T-helper 1 cell (primary cell): ENCODE data around the gene CRYBG3.

Experiments used
- DNase-seq, 5 donors: peaks; one replicate each; pipeline ENCODE4 v3.0.0-alpha.2; 2012 to 2020

The CRYBG3 gene

DNA sequence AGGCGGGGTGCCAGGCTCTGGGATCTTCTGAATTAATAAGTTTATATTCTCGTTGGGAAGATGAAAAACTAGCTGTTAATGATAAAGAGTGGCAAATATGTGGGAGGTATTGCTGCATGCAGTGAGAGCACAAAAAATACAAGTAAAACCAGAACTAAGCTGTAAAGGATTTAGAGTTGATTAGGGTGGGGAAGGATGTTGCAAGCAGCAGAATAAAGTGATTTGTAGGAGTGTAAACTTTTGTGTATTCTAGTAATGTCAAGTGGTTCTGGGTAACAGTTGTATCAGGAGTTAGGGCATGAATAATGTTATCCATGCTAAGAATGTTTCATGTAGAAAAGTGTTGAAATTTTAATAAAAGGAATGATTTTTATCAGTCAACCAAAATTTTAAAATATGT lies 18.1 kb downstream of the CRYBG3 start:
- DNase-seq = no peak

DNA sequence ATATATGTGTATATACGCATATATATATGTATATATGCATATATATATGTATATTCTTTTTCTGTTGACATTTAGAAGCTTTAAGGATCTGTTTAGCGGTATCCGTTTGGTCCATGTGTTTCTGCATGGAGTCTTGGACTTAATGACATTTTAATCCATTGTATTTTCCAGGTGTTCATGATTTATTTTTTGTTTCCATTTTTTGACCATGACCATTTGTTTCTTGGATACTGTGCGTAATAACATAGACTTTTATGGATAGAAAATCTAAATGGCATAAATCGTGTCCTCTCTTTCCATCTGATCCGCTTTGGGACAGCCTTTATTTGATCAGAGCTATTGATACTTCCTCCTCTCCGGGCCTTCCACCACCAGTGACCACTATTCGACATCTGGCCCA lies 19.5 kb downstream of the CRYBG3 start:
- DNase-seq = no peak

DNA sequence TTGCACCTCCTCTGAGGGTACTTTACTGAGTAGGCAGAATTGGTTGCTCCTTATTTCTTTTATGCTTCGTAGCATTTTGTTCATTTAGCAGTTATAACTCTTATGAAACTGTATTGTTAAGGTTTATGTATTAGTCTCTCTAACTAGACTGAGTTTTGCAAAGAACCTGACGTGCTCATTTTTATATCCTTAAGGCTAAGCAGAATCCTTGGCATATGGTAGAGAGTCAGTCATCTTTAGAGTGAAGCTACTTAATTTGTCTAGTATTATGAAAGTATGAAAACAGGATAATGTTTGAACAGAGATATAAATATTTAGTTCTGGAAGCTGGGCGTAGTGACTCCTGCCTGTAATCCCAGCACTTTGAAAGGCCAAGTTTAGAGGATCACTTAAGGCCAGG lies 20.1 kb downstream of the CRYBG3 start:
- DNase-seq = no peak

DNA sequence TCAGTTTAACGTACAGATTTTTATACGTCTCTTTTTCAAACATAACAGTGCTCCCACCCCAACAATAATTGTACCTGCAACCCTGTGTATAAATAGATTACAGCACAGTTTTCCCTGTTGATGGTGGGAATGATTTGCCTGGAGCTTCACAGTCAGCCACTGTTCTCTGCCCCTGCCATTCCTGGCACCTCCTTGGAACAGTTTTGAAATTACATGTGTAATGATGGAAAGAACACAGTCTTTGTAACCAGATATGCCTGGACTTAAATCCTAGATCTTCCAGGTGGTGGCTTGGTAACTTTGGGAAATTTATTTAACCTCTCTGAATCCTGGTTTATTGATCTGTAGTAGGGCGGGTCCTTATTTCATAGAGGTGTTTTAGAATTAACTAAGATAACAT lies 27.0 kb downstream of the CRYBG3 start:
- DNase-seq = no peak

DNA sequence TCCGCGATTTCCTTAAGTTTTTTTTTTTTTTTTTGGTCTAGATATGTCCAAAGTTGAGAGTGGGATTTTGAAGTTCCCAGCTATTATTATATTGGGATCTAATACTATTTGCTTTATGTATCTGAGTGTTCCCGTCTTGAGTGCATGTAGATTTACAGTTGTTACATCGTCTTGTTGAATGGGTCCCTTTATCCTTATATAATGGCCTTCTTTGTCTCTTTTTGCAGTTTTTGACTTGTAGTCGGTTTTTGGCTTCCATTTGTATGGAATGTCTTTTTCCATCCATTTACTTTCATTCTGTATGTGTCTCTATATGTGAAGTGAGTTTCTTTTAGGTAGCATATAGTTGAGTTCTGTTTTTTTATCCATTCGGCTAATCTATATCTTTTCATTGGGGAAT lies 35.6 kb downstream of the CRYBG3 start:
- no peak for DNase-seq

DNA sequence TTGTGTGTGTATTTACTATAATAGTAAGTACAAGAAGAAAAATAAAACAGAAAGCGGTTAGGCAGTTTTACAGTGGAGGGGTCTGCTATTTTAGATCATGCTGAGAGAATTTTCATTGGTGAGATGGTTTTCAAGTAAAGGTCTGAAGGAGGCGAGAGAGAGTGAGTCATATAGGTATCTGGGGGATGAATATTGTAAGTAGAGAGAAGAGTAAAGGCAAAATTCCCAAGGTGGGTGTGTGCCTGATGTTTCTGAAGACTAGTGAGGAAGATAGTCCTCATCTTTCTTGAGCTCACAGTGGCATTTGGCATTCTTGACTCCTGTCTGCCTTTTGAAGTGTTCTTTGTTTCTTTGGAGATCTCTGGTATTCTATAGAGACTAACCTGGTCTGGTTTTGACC lies 38.6 kb downstream of the CRYBG3 start:
- DNase-seq = no peak

DNA sequence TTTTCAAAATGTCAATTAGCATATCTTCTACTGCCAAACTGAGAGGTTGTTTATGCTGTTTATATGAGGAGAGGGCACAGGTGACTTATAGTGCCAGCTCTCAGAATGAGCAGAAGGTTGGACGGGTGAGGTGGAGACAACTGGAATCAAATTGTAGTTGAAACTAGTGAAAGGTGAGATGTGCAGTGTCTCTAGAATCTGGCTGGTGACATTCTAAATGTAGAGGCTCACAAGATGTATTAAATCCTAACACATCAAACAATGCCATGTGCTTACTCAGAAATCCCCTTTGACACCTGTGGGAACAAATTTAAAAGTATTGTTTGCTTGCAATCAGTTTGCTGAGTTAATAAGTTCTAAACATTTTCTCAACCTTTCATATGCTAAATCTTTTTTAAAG lies 40.8 kb downstream of the CRYBG3 start:
- no peak for DNase-seq

DNA sequence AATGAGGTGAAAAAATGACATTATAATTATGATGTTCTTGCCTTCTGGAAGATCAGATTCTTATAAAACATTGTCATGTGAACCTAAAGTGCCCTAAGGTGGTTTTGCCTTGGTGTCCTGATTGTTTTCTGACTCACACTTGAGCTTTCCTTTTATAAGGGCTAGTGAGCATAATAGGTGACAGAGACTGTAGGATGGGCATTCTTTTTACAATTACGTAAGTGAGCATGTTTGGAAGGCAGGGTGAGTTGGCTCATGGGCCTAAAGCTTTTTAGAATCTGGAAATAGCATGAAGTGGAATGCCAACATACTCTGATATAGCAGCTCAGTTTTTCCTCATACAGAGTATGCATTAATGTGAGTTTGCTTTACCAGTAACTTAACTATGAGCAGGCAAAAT lies 41.2 kb downstream of the CRYBG3 start:
- DNase-seq = no peak

DNA sequence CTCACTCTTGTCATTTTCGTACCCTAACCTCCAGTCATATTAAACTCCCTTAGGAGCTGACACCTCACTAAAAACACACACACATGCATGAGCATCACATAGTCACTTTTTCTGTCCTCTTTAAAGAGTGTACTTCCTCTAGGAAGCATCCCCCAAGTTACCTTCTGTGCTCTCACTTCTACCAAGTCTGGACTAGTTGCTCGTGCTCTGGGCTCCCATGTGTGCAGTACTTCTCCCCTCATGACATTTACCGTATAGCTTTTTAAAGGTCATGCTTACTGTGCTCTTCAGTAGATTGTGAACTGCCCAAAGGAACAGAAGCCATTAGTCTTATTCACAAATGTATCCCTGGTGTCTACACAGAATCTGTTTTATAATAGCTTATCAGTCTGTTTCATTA lies 42.0 kb downstream of the CRYBG3 start:
- no peak for DNase-seq

DNA sequence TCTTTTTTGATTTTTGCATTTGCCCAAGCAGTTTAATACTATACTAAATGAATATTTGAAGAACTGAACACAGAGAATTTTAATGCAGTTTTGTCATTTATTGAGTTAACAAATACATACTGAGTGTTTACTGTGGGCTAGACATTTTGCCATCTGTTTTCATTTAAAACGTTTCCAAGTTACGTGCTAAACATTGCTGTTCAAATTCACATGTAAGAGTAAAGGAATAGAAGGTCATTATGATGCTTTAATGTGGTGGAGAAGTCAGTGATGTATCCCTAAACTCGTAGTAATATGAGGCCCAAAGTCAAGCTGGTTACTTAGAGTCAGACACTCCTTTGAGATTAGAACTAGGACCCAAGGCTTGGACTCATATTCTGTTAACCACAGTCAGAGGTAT lies 49.4 kb downstream of the CRYBG3 start:
- no peak for DNase-seq

DNA sequence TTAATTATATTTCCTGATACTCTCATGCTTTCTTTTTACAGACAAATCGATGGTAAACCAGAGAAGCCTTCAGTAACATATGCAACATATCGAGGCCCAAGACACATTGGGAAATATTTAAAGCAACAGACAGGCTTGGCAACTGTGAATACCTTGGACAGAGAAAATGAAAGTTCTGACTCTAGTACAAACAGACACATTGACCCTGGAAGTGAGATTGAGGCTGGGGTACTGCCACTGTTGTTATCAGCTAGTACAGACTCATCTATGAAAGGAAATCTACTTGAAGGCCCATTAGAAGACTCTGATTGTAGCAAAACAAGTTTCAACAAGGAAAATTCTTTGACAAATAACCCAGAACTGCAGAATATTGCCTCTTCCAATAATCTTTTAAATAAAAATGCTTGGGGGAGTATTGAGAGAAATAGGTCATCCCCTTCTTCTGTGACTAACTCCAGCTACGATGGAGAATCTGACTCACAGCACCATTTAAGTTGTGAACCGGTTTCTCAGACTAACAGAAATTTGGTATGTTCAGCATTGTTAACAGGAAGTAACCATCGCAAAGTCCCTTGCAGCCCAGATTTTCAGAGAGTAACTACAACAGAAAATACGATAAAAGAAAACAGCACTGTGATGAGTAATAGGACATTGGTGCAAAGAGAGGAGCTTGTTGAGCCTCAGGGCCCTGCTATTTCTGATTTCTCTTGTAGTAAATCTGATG lies 50.2 kb downstream of the CRYBG3 start:
- peak in 1 of 5 donors; percentile 76 for DNase-seq

DNA sequence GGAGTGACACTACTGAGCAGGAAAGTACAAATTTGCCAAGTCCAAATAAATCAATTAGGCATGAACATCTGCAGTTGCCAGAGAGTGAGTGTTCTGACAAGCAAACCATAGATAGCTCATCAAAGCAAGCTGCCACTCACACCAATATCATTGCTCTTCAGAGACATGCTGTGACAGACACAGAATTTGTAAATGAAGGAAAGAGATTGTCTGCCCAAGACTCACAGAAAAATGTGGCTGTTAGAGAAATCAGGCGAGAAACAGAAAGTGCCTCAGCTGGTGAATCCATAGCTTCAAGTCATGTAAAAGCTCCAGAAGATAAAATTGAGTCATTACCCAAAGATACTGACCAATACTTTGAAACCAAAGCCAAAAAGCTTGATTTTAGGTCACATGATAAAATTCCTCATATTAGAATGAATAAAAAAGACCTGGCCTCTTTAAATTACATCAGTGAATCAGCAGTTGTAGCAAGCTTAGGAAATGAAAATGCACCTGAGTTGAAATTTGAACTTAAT lies 50.8 kb downstream of the CRYBG3 start:
- DNase-seq = no peak

DNA sequence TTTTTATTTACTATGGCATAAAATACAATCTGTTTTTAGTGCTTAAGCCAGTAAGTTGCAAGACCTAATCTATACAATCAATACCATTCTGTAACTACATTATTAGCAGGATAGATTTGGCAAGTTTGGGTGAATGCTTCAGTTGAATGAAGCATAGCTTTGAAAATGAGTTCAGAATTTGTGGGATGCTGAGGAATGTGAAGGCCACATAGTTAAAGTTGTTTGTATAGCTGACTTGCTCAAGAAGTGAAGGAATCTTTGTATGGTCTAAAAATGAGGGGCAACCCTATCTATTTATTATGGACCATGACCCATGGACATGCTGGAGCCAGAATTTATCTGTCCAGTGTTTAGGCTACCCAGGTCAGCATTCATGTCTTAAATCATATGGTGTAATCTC lies 58.5 kb downstream of the CRYBG3 start:
- no peak for DNase-seq

DNA sequence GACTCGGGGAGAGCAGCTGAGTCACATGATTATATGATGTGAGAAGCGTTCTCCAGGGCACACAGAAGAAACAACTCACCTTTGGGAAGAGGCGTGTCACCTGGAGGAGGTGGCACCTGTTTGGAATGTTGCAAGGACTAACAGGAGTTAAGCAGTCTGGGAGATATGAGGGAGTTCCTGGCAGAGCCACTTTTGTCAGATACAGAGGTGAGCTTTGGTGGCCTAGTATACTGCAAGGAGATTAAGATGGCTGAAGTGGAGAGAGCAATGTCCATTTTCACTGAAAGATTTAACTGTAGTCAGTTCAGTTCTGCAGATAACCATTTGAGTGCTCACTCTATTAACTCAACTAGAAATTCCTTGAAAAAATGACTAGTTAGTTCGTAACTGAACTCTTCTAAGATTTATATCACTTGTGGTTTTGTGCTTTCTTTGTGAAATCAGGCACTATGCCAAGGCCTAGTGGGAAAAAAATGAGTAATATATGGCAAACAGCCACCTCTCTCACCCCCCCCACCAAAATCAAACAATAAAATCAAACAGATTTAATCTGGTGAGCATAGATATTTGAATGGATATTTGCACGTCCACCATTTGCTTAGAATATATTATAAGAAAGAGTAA lies 61.3 kb downstream of the CRYBG3 start:
- DNase-seq = peak in 1 of 5 donors; percentile 45

DNA sequence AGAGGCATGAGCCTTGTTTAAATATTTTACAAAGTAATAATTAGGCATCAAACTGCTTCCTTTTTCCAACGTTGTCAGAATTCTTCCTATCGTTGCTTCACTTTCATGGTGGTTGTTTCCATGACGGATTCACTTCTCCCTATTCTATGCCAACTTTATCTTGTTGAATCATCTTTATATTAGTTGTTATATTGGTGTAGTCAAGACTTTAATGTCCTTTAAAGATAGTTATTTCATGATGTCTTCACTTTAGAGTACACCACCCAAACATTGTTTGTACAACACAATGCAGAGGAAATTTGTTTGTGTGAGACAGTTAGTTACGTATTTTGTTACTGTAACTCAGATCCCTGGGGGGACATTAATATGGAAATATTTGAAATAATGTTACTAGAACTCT lies 61.9 kb downstream of the CRYBG3 start:
- DNase-seq = no peak

DNA sequence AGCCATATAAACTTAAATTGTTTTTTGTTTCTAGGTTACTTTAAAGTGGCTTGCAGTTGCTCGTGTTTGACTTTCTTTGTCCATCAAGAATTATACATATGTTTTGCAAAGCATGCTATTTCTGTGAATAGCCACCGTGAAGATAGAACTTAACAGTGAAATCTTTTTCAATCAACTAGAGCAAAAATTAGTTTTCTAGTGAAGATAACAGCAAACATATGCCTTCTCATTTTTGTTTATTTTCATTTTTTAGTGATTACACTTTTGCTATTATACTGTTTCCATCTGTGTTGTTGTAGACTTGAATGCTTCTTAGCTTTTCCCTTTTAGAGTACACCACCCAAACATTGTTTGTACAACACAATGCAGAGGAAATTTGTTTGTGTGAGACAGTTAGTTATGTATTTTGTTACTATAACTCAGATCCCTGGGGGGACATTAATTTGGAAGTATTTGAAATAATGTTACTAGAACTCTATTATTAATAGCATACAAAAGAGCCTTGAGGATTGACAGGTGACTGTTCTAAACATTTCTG lies 62.8 kb downstream of the CRYBG3 start:
- no peak for DNase-seq

DNA sequence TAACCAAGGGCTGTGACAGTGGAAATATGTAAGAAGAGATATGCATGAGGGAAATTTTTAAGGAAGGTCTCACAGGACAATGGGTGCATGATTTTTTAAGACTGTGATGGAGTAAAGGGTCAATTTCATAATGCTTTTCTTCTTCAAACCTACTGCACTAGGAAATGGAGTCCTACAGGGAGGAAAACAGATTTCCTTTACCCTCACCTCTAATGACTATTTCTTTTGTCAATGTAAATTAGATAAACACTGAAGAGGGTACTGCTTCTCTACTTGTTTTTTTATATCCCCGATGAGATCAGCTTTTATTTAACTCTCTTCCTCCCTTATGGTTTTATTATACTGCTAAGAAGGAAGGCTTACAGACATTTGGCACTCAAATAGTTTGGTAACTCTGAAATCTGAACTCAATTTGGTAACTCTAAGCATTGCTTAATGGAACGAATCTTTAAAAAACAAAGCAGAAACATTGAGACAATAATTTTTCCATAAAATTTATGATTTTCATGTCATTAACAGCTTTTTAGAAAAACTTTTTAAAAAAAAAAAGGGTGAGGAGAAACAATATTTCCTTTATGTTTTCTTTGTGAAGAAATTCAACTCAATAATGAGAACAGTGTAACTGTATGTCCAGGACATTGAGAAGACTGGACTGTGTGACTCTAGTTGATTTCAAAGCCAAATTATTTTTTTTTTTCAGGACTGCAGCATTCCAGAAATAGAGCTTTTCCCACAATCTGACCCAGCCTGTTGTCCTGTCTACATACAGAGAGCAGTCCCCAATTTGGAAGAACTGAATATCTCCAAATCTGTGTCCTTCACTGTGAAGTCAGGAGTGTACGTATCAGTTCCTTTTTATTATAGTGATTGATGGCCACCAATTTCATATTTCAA lies 64.4 kb downstream of the CRYBG3 start:
- no peak for DNase-seq

DNA sequence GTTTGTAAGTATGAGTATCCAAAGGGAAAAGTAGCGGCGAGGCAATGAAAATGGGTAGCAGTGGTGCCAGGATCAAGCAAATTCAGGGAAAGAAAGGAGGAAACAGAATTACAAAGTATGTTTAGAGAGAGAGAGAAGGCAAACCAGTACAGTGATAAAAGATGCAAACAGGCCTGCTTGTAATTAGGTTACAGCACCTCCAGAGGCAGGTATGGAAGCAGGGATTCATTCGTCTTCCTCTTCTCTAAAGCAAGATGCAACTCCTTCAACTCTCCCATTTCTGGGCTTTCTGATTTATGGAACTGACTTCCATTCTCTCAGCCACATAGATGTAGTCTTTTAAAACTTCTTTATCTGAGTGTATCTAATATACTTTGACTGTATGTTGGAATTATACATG lies 68.0 kb downstream of the CRYBG3 start:
- DNase-seq = no peak

DNA sequence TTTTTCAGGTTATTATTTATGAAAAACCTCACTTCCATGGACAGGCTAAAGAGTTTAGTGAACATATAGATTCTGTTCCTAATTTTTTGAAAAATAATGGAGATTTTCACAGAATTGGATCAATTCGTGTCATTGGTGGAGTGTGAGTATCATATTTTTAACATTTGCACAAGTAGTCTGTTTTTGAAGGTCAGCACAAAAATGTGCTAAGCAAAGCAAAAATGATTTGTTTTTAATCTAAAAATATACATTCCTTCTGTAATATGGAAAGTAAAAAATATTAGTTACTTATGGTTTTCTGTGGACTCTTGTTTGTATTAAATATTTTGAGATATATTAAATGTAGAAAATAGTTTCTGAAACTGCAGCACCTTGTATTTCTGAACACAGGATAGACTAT lies 71.0 kb downstream of the CRYBG3 start:
- DNase-seq = no peak

DNA sequence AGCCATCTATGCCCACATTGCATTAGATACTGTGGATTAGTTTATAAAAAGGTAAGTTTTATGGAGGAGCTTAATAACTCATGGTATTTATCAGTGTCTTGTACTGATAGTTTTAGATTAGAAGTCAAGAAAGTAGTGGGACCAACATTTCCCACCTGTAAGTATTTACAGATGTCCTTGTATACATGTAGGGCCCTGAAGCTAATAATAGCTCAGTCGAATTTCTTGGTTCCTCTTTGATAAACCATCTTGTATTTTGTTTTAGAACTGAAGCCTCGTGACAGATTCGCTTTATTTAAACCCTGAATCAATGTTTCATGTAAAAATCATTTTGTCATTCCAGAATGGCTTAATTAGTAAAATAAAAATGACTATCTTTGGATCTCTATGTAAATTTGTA lies 73.4 kb downstream of the CRYBG3 start:
- DNase-seq = no peak

DNA sequence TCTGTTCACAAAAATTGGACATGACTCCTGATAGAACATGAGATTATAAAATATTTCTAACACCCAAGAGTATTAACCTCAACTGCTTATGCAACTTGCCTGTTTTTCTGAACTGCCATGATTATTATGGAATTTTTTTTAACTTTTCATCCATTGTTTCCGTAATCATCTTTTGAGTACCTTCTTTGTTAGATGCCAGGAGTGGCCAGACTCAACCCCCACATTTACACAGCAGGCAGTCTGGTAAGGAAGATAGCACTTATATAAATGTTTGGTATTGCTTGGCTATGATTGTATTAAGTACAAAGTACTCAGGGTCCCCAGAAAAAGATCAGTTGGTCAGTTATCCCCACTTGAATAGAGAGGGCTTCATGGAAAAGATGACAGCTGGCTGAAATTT lies 74.3 kb downstream of the CRYBG3 start:
- DNase-seq = no peak

DNA sequence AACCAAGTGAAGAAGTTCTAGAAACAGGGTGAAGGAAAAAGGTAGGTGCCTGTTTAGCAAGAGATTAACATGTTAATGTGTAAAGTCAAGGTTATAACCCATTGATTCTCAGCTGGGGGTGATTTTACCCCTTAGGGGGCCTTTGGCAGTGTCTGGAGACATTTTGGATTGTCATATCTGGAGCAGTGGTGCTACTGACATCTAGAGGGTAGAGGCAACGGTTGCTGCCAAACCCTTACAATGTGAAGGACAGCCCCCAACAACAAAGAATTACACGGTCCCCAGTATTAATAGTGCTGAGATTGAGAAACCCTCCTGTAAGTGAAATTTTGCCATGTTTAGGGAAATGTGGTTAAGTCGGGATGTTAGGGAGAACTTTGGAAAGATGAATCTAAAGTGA lies 74.7 kb downstream of the CRYBG3 start:
- no peak for DNase-seq

DNA sequence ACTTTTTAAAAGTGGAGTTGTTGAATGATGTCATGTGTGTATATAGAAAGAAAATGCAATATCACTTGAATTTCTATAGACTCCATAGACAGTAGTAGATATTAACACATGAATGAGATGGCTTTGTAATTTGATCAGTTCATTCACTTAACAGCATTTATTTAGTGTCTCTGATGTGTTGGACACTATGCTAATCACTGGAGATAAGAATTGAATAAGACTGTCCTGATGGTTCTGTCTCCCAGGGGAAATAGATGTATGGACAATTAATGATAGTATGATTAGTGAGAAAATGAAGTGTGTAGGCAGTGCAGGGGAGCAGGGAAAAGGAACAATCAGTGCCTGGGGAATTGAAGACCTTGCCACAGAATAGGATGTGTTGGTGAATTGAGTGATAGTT lies 77.5 kb downstream of the CRYBG3 start:
- no peak for DNase-seq
